HEK293T (cell line): ENCODE results near the gene TMCC3.

Experiments used
- CTBP1 ChIP-seq: fragments of 450-650 bp; IDR thresholded peaks from 2 replicates; pipeline ENCODE4 v1.6.1; 2016; ENCODE audit warnings: borderline replicate concordance
- FOXM1 ChIP-seq: fragments of 450-650 bp; IDR thresholded peaks from 2 replicates; pipeline ENCODE4 v1.6.1; 2017; ENCODE audit warnings: mild to moderate bottlenecking, borderline replicate concordance
- TARDBP ChIP-seq: fragments of 450-650 bp; IDR thresholded peaks from 2 replicates; pipeline ENCODE4 v1.6.1; 2016

- no peak for TF ChIP-seq FOXM1
- TF ChIP-seq TARDBP, result no peak
- no peak for TF ChIP-seq CTBP1
Measured at GRCh38 chr12:94648578-94648977, 1.8 kb downstream of the TMCC3 start.
